Mammary epithelial cell (primary cell): Measurements from ENCODE around the gene TICRR.

Experiments used
- EZH2 ChIP-seq: IDR thresholded peaks from 2 replicates; pipeline ENCODE4 v1.6.1; 2012; ENCODE audit warnings: low read length, inconsistent platforms, borderline replicate concordance
- TF ChIP-seq, protein P1 (sequence below), 2 donors: IDR thresholded peaks in 1 of 2; conservative IDR thresholded peaks in 1 of 2; 2 replicates each; pipeline ENCODE4 v1.5.1; 2011 to 2012; ENCODE audit warnings: inconsistent platforms in 2 of 2, low read length in 2 of 2, mild to moderate bottlenecking in 2 of 2, control low read depth in 1 of 2, low read depth in 1 of 2; ENCODE audit not compliant: insufficient read depth in 1 of 2; ENCODE audit errors: extremely low read depth in 1 of 2

DNA sequence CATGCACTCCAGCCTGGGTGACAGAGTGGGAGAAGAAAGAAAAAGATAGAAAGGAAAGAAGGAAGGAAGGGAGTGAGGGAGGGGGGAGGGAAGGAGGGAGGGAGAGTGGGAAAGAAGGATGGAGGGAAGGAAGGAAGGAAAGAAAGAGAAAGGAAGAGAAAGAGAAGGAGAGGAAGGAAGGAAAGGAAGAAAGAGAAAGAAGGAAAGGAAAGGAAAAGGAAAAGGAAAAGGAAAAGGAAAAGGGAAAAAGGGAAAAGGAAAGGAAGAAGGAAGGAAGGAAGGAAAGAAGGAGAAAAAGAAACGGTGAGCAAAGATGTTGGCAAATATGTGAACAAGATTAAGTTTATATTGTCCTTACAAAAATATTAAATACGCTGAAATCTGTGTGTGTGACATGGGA is 36.2 kb upstream of the TICRR start:
- no peak for TF ChIP-seq EZH2
- TF ChIP-seq, protein P1, sequence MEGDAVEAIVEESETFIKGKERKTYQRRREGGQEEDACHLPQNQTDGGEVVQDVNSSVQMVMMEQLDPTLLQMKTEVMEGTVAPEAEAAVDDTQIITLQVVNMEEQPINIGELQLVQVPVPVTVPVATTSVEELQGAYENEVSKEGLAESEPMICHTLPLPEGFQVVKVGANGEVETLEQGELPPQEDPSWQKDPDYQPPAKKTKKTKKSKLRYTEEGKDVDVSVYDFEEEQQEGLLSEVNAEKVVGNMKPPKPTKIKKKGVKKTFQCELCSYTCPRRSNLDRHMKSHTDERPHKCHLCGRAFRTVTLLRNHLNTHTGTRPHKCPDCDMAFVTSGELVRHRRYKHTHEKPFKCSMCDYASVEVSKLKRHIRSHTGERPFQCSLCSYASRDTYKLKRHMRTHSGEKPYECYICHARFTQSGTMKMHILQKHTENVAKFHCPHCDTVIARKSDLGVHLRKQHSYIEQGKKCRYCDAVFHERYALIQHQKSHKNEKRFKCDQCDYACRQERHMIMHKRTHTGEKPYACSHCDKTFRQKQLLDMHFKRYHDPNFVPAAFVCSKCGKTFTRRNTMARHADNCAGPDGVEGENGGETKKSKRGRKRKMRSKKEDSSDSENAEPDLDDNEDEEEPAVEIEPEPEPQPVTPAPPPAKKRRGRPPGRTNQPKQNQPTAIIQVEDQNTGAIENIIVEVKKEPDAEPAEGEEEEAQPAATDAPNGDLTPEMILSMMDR (conservative IDR thresholded peaks at IDR 0.05 in 1 of 2, IDR thresholded peaks at IDR 0.05 in 1 of 2; ENCODE audit: extremely low read depth in 1 of 2, insufficient read depth in 1 of 2, low read depth in 1 of 2, low read length in 2 of 2), result no peak
